22Rv1 (cell line): ENCODE results near the gene PARD3.

ENCODE experiments used
- H3K27ac ChIP-seq: fragments of 450-650 bp; 2 replicates; pipeline ENCODE4 v1.5.1; 2017
- CTCF ChIP-seq: fragments of 450-650 bp; IDR thresholded peaks from 2 replicates; pipeline ENCODE4 v1.5.1; 2017; ENCODE audit warnings: mild to moderate bottlenecking
- ZFX ChIP-seq: fragments of 450-650 bp; IDR thresholded peaks from 2 replicates; pipeline ENCODE4 v1.6.1; 2017; ENCODE audit warnings: antibody characterized with exemption, borderline replicate concordance

The PARD3 gene

GRCh38 chr10:34601691-34602090, 213.4 kb downstream of the PARD3 start:
- no peak overlapping the region for H3K27ac ChIP-seq
- no peak for TF ChIP-seq ZFX
- no peak for TF ChIP-seq CTCF

GRCh38 chr10:34599026-34599795, 215.9 kb downstream of the PARD3 start:
- TF ChIP-seq ZFX (no peak), CTCF (no peak)
- no peak overlapping the region for H3K27ac ChIP-seq

- TF ChIP-seq CTCF (no peak), ZFX (no peak)
- no peak overlapping the region for H3K27ac ChIP-seq
Measured at GRCh38 chr10:34596351-34596750, 218.7 kb downstream of the PARD3 start.

- no peak for TF ChIP-seq ZFX
- no peak for TF ChIP-seq CTCF
- H3K27ac ChIP-seq = no peak overlapping the region
Measured at GRCh38 chr10:34593930-34594329, 221.2 kb downstream of the PARD3 start.

- TF ChIP-seq CTCF (no peak), ZFX (no peak)
- no peak overlapping the region for H3K27ac ChIP-seq
Measured at GRCh38 chr10:34593374-34593890, 221.7 kb downstream of the PARD3 start.

- TF ChIP-seq CTCF (no peak), ZFX (no peak)
Measured at GRCh38 chr10:34590793-34591192, 224.3 kb downstream of the PARD3 start.

GRCh38 chr10:34589275-34589674, 225.8 kb downstream of the PARD3 start:
- H3K27ac ChIP-seq = no peak overlapping the region
- TF ChIP-seq CTCF (no peak), ZFX (no peak)

More at GRCh38 chr10:34590793-34591192, 224.3 kb downstream of the PARD3 start:
- H3K27ac ChIP-seq = no peak overlapping the region
